ENCODE results near the gene SUGP2.

SUGP2 gene

DNA sequence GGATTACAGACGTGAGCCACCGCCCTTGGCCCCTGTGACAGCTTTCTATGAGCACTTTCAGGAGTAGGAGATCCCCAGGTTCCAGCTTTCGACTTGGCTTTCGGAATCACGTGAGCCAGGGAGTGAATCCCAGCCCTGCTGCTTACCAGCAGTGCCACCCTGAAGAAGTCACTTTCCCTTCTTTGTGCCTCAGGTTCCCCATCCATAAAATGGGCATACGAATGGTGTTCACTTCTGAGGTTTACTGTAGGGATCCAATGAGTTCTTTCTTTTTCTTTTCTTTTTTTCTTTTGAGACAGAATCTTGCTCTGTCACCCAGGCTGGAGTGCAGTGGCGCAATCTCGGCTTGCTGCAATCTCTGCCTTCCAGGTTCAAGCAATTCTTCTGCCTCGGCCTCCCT, 88.0 kb downstream of the SUGP2 start:
- ATAC-seq (no peak), DNase-seq (no peak)
- no peak overlapping the region for H3K27ac Mint-ChIP-seq
- peaks cover 41% of the 10 kb centered on the region for H3K27me3 Mint-ChIP-seq
- H3K9me3 Mint-ChIP-seq = no peaks in the 10 kb centered on the region
- no peak overlapping the region for H3K4me3 Mint-ChIP-seq
- peaks cover 10% of the 10 kb centered on the region for H3K4me1 Mint-ChIP-seq

DNA sequence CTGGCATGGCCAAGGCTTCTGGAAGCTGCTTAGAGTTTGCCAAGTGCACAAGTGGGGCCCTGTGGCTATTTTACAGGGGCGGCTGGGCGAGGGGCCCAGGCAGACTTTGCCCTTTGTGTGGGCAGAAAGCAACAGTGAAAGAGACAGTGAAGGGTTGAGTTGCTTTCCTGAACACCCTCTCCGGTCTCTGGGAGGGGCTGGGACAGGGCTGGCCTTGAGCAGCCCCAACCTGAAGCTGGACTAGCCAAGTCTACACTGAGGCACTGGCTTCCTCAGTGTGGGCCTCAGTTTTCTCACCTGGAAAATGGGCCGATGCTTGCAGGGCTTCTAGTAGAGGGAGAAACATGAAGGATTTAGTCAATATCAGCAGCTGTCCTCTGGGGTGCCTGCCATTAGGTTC, 89.9 kb downstream of the SUGP2 start:
- Mint-ChIP-seq H3K27me3 (peaks cover 59% of the 10 kb centered on the region), H3K9me3 (no peaks in the 10 kb centered on the region), H3K4me3 (no peak overlapping the region), H3K4me1 (peaks cover 20% of the 10 kb centered on the region), H3K27ac (no peak overlapping the region)
- ATAC-seq (no peak), DNase-seq (no peak)

DNA sequence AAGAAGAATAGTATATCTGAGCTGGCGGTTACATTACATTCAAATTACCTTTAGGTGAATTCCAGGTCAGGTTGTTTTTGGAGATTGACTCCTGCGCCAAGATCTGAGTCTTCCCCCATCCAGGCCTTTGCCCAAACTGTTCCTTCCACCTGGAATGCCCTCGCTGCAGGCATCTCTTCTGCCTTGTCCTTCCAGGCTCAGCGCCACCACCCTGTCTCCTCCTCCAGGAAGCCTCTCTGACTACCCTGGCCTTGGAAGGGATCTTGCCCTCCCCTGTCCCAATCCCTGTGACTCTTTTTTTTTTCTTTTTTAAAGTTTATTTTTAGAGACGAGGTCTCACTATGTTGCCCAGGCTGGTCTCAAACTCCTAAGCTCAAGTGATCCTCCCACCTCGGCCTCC, 90.6 kb downstream of the SUGP2 start:
- no peak overlapping the region for H3K27ac Mint-ChIP-seq
- H3K27me3 Mint-ChIP-seq = peaks cover 63% of the 10 kb centered on the region
- no peak overlapping the region for H3K4me3 Mint-ChIP-seq
- H3K9me3 Mint-ChIP-seq = no peaks in the 10 kb centered on the region
- no peak for DNase-seq
- H3K4me1 Mint-ChIP-seq = peaks cover 20% of the 10 kb centered on the region
- no peak for ATAC-seq

DNA sequence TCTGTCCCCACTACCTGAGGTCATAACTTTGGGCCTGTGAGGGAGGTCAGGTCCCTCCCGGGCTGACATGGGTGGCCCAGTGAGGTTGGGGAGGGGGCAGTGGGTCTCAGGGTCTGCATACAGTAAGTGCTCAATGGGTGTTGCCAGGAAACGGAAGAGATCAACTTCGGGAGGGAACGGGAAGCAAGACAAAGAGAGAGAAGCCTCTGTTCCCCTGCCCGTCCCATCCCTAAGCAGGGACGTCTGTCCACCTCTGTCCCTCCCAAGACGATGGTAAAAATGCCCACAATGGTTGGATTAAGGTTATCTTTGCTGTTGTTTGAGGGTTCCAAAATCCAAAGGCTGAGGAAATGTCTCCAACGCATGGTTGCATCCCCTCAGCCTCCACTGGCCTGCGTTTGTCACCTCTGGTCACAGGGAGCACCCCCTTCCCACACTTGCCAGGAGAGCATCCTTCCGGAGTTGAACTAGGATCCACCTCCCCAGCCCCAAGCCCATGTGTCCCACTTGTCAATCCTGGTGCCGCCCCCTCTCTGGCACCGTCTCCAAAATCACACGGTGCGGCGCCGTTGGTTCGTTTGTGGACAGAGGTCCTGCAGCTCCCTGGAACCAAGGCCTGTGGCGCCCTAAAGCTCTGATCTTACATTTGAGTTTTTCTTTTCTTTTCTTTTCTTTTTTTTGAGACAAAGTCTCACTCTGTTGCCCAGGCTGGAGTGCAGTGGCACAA, 91.5 kb downstream of the SUGP2 start:
- peaks cover 20% of the 10 kb centered on the region for H3K4me1 Mint-ChIP-seq
- ATAC-seq (no peak), DNase-seq (no peak)
- no peak overlapping the region for H3K27ac Mint-ChIP-seq
- no peaks in the 10 kb centered on the region for H3K9me3 Mint-ChIP-seq
- H3K27me3 Mint-ChIP-seq = peaks cover 63% of the 10 kb centered on the region
- peak overlapping the region; percentile 28 to 67 for H3K4me3 Mint-ChIP-seq

Measured in stimulated activated naive CD8-positive, alpha-beta T cell treated with anti-CD3 and anti-CD28 coated beads, Interleukin-15, amount 100 ng/mL, for 72 hours (primary cell).